GM18907 (cell line): ENCODE data around the gene TECR.
A peak's percentile ranks its signal among the peaks of the same experiment; 100 is the strongest.
"Not testable (repeated sequence)": the region's sequence is repeated elsewhere in the genome, so short reads cannot be mapped to it uniquely, and the experiment has no call there.

Experiments used
- ATAC-seq: cut with Tn5 transposase; IDR thresholded peaks from one replicate; pipeline ENCODE4 v1.9.1; 2021; ENCODE audit warnings: mild to moderate bottlenecking, moderate library complexity; ENCODE audit not compliant: unreplicated experiment

The TECR gene, protein sequence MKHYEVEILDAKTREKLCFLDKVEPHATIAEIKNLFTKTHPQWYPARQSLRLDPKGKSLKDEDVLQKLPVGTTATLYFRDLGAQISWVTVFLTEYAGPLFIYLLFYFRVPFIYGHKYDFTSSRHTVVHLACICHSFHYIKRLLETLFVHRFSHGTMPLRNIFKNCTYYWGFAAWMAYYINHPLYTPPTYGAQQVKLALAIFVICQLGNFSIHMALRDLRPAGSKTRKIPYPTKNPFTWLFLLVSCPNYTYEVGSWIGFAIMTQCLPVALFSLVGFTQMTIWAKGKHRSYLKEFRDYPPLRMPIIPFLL

DNA sequence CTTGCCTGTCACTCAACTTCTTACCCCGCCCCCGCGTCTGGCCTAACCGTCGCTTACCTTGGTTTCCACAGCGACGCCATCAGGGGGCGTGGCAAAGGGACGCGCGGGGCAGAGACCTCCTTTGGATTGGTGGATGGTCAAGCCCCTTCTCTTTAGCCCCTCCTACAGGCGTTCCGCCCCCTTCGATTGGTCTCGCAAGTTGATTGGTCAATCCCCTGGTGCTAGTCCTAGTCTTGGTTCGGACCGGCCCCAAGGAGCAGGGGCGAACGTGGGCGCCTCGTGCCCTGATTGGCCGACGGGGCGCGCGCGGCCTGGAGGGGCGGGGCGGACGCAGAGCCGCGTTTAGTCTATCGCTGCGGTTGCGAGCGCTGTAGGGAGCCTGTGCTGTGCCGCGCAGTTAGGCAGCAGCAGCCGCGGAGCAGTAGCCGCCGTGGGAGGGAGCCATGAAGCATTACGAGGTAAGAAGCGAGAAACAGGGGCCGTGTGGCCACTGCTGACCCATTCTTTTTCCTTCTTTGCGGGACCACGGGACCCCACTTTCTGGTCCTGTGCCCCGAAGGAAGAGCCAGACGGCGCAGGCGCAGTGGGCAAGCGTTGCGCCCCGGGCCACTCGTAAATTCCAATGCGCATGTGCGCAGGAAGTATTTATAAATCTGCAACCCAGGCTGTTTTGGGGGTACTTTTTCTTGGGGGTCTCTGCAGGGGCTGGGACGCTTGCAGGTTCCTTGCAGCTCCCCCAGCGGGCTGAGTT lies at the start of gene TECR:
Gene TECR (plus strand): TSS at position 341 of the 751 bp plus-strand sequence. CDS start 103 bp downstream, at position 444.
- peak; percentile 93 for ATAC-seq

DNA sequence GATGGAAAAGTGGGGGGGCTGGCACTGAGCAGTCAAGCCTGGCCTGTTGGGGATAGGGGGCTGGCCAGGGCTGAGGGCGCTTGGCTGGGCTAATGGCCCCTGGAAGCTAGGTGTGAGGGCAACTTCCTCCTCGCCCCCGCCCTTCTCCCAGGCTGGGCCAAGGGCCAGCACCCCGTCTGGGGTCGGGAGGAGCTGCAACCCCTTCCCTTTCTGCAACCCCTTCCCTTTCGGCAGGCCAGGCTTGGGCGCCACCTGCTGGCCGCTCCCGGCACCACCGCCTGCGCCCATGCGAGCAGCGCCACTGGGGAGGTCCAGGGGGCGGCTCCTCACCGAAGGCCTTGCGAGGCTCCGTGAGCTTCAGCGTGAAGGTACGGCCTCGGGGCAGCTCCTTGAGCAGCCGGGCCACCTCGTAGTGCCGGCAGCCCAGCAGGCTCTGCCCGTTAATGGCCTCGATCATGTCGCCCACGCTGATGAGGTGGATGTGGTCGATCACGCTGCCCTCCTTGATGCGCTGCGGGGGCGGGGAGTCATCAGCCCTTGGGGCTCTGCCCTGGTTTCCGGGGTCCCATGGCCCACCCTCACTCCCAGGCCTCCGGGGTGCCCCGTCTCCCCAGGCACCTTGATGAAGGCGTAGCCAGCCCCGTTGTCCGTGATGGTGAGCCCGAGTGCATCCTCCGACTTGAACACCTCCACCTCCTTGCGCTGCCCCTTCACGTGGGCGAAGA lies 49.3 kb upstream of the TECR start:
- no peak for ATAC-seq

DNA sequence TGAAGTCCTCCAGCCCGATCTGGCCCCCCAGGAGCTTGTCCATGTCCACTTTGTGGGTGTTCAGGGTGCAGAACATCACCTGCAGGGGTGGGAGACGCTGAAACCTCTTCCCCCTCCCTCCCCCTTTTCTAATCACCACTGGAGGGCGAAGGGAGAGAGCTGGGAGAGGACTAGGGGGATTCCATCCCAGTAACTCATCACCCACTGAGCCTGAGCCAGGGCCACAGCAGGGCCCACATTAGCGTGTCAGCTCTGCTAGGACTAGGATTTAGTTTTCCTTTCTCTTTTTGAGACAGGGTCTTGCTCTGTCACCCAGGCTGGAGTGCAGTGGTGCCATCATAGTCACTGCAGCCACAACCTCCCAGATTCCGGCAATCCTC lies 48.7 kb upstream of the TECR start:
- ATAC-seq: no peak

DNA sequence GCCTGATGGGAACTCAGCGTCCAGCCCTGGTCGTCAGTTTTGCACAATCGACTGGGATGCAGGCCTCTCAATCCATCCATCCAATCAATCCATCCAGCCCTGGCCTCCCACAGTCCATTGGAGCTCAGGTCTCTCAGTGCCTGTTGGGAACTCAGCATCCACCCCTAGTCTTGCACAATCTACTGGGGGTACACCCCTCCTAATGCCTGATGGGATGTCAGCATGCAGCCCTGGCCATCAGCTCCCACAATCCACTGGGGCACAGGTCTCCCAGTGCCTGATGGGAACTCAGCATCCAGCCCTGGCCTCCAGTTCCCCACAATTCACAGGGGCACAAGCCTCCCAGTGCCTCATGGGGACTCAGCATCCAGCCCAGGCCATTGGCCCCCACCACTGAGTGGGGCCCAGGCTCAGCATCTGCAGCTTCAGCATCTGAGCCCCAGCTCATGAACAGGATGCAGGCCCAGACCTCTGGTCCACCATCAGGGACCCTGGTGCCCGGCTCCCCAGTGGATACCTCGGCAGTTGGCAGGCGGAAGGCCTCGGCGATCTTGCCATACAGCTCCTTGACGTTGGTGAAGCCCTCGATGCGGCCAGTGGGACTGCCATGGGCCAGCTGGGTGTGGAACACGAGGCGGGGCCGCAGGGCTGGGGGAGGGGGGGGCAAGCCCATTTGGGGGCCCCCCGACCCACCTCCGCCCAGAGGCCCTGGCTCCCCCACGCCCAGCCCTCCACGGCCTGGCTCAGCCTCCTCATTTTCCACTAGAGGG lies 47.0 kb upstream of the TECR start:
- no peak for ATAC-seq

DNA sequence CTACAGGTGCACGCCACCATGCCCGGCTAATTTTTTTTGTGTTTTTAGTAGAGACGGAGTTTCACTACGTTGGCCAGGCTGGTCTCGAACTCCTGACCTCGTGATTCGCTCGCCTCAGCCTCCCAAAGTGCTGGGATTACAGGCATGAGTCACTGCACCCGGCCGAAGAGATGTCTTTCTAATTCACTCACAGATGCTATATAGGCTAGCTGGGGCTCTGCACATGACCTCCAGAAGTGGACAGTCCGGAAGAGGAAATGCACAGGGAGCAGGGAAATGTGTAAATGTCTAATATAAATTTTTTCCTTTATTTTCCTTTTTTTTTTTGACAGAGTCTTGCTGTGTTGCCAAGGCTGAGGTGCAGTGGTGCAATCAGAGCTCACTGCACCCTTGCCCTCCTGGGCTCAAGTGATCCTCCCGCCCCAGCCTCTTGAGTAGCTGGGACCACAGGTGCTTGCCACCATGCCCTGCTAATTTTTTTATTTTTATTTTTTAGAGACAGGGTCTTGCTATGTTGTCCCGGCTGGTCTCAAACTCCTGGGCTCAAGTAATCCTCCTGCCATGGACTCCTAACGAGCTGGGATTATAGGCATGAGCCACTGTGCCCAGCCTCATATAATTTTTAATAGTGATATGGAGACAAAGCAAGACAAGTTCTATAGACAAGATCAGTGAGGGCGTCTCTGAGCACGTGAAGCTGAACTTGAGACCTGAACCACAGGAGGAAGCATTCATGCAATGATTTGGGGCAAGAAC lies 41.8 kb upstream of the TECR start:
- ATAC-seq: no peak

DNA sequence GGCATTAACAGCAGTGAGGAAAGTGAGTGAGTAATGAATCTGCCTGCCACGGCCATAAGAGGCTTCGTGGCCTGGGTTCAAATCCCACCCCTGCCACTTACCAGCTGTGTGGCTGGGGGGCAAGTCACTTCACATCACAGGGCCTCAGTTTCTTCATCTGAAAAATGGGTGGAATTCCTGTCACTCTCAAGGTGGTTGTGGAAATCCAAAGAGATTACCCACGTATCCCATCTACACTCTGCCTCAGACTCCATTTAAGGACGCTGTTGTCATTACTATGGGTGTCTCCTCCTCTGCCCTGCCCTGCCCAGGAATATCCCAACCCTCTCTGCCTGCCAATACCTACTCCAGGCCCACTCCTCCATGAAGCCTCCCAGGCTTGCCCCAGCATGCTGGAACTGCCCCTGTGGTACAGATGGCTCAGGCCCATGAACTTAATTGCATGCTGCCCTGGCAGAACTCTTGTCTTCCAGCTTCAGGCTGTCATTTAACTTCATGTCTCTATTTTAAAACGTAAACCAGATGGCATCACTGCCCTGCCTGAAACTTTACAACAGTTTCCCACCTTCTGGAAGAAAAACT lies 36.5 kb upstream of the TECR start:
- ATAC-seq: no peak

DNA sequence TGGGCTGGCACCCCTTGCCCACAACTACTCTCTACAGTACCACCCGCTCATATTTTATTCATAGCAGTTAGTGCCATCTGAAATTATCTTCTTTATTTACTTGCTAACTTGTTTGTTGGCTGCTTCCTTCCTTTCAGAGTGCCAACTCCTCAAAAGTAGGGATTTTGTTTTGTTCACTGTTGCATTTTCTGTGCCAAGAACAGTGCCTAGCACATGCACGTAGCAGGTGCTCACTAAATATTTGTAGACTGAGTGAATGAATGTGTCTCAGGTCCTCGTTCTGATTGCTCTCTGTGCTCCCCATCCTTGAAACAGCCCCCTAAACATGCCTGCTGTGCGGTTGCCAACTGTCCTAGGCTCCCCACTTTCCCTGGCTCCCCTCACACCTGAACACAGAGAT lies 35.0 kb upstream of the TECR start:
- ATAC-seq: no peak

DNA sequence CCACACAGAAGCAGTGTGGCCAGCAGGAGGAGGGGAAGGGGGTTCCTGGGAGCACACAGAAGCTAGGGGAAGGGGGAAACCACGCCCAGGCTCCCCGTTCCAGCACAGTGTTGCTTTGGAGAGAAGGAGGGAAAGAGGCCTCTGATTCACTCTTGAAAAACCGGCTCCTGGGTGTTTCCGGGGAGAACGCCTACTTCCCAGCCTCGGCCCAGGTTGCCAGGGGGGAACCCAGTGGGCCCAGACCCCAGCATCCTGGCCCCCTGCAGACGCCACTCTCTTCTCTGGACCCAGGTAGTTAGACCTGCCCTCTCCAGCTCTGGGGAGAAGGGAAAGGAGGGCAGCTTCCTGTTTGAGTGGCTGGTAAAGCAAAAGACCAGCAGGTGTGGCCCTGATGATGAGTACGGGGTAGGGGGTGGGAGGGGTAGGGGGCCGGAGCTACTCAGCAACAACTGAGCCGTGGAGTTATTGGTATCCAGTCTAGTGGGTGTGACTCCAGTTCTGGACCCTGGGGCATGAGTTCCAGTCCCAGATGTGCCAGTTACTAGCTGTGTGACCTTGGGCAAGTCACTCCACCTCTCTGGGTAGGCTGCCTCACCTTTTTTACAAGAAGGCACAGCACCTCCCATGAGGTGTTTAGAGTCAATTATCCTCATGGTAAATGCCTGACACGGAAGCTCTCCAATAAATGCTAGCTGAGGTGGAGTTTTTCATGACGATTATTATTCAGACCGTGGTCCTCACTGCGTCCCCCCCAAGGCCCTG lies 34.3 kb upstream of the TECR start:
- no peak for ATAC-seq

DNA sequence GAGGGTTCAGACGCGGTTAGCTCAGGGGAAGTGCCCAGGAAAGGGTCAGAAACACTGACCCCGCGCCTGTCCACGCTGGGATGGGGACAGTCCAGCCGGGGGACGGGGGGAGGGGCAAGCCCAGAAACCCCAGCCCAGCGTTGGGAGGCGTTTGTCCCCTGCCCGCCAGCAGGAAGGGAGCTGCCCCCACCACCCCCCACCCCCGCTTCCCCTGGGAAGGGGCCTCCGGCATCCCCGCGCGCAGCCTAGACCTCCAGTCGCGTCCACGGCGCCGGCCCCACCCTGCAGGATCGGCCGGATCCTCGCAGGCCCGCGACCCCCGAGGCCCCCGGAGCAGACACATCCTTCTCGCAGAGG lies 33.7 kb upstream of the TECR start:
- ATAC-seq: no peak

DNA sequence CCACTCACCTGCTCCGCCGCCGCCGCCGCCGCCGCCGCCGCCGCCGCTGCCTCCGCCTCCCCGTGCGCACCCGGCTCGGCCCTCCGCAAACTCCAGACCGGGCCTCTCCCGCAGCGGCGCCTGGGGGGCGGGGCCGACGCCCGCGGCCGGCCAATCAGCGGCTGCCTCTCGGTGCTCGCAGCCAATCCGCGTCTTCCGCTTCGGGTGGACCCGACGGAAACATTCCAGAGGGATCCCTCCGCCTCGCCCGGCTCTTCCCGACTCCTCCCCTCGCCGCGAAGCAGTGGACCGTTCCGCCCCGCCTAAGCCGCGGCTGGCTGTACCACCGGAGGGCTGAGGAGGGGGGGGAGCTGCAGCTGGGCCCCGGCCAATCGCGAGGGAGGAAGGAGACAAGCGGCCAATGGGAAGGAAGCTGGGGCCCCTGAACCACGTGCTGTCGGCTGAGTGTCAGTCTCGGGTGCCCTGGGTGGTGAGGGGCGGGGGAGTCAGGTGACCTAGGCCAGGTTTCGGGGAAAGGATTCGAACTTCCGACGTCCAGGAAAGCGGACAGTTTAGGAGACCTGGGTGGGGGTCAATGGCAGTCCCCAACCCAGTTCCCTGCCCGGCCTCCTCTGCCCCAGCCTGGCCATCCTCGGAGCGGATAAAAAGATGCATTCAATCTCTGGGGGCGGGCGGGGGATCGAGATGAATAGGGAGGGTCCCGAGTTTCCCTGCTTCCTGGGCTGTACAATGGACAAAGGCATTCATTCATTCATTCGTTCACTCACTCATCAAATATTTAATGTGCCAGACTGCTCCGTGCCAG lies 33.2 kb upstream of the TECR start, which contains the start of gene GIPC1:
Gene GIPC1 (minus strand): TSS at position 99 of the 805 bp plus-strand sequence. CDS start 13,151 bp downstream, outside the sequence.
- peak; percentile 72 for ATAC-seq

DNA sequence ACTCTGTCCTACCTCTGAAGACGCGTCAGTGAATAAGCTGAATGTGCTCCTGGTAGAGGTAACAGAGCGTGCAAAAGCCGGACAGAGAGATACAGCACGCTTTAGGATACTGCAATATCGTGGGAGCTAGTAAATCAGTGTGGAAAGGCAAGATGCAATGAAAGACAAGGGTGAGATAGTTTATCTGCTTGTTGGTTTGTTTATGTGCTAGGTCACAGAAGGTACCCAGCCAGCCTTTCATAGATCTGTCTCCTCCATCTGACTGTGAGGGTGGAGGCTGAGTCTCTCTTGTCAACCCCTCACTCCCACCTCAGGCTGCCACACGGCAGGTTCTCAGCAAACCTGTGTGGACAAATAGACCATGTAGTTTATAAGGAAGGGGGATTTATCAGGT lies 32.6 kb upstream of the TECR start:
- no peak for ATAC-seq

DNA sequence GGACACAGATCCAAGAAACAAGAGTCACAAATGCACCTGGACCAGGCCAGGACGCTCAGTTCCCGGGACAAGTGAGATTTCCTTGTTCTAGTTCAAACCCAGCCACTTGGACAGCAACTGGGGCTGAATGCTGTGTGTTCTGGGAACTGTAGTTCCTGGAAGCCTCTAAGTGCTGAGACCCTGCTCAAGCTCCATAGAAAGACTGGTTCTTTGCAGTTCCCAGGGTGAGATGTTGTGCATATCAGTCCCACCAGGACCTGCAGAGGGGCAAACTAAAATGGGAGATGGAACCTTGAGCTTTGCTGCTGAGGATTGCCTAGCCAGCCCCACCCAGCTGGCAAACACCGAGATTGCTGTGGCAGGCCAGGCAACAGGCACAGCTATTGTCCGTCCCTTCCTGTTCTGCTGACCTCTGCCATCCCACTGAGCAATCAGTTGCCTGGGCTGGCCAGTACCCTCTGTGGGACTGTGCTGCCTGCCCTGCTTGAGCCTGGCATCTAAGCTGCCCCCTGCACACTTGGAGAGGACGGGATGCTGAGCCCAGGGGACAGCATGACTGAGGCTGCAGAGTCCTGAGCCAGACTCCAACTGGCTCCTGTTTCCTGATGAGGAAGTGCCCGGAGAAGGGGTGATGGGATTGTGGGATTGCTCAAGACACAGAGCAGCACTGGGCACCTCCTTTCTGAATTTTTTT lies 32.0 kb upstream of the TECR start:
- ATAC-seq: no peak

DNA sequence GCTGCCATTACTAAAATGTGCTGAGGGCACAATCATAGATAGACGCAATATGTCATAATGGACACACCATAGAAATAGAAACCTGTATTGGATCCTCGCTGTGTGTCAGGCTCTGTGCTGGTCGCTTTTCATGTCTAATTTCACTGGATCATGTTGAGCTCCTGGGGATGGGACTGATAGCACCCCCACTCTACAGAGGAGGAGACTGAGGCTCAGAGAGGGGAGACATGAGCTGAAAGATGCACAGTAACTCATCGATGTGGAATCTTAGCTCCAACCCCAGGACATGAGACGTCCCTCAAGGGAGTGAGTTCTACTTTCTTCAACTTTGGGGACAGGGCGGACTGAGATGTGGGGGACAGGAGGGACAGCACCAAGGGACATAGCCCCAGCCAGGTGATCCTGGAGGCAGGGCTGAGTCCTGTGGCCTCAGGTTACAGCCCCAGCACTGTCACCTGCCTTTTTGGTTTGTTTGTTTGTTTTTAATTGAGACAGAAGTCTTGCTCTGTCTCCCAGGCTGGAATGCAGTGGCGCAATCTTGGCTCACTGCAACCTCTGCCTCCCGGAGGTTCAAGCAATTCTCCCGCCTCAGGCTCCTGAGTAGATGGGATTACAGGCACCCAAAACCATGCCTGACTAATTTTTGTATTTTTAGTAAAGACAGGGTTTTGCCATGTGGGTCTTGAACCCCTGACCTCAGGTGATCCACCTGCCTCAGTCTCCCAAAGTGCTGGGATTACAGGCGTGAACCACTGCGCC lies 26.9 kb upstream of the TECR start:
- ATAC-seq: no peak

DNA sequence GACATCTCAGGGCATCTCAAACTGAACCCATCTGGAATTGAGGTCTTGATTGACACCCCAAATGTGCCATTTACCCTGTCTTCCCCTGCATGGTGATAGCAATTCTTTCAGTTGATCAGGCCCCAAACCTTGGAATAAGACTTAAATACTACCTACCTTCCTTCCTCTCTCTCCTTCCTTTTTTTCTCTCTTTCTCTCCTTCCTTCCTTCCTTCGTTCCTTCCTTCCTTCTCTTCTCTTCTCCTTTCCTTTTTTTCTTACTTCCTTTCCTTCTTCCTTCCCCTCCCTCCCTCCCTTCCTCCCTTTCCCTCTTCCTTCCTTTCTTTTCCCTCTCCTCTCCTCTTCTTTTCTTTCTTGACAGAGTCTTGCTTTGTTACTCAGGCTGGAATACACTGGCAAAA lies 26.1 kb upstream of the TECR start:
- ATAC-seq: no peak

DNA sequence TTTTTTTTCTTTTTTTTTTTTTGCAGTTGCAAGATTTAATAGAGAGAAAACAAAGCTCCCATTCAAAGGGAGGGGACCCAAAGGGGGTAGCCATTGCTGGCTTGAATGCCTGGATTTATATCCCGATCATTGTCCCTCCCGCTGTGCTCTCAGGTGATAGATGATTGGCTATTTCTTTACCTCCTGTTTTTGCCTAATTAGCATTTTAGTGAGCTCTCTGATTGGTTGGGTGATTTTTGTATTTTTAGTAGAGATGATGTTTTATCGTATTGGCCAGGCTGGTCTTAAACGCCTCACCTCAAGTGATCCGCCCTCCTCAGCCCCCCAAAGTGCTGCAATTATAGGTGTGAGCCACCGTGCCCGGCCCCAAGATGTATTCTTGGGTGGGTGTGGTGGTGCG lies 24.8 kb upstream of the TECR start:
- not testable (repeated sequence) for ATAC-seq

DNA sequence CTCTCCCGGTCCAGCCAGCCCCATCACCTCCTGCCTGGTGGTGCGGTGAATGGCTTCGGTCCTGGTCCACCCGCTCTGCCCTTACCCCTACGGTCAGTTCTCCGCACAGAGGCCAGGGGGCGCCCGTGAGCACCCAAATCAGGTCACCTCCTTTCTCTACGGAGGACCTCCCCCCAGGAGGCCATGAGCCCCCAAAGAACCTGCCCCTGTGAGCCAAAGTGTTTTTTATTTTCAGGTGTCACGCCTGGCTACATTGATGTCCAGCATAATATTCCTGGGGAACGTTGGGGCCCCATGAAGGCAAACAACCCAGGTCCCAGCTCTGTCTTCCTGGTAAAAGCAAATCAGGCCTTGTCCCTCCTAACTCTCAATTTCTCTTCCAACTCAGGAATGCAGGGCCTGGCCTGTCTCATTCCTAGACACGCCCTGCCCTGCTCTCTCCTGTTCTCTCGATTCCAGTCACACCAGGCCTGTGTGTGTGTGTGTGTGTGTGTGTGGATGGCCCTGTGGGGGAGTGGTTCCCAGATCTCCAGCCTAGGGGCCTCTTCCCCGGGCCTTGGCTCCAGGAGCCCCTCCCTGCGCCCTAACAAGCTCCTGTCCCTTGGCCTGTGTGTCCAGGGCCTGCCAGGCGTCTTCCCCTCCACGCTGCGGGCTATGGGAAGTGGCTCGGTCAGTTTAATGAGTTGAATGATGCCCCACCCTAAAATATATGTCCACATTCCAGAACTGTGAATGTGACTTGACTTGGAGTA lies 23.7 kb upstream of the TECR start:
- ATAC-seq: no peak
